LNCAP (cell line): ENCODE results near the gene OXT.

Experiments used
- CTCF ChIP-seq: fragments of 450-650 bp; IDR thresholded peaks from 2 replicates; pipeline ENCODE4 v1.5.1; 2017; ENCODE audit warnings: mild to moderate bottlenecking

OXT gene

GRCh38 chr20:3088031-3088430, 16.6 kb downstream of the OXT start:
- no peak for TF ChIP-seq CTCF

DNA sequence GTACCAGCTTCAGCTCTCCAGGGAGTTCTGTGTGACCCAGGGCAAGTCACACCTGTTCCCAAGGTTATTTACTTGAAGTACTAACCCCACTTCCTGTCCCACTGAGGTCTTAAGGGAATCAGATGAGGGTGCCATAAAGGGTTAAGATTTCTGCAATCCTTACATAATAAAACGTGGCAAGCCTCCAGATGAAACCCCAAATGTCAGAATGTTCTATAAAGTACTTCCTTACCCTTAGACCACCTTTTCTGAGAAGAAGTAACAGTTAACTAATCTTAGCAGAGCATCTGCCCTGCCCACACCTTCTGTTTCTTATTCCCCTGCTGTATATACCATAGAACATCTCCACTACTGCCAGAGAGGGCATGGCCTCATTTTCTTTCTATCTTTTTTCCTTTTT, 19.1 kb downstream of the OXT start:
- no peak for TF ChIP-seq CTCF

DNA sequence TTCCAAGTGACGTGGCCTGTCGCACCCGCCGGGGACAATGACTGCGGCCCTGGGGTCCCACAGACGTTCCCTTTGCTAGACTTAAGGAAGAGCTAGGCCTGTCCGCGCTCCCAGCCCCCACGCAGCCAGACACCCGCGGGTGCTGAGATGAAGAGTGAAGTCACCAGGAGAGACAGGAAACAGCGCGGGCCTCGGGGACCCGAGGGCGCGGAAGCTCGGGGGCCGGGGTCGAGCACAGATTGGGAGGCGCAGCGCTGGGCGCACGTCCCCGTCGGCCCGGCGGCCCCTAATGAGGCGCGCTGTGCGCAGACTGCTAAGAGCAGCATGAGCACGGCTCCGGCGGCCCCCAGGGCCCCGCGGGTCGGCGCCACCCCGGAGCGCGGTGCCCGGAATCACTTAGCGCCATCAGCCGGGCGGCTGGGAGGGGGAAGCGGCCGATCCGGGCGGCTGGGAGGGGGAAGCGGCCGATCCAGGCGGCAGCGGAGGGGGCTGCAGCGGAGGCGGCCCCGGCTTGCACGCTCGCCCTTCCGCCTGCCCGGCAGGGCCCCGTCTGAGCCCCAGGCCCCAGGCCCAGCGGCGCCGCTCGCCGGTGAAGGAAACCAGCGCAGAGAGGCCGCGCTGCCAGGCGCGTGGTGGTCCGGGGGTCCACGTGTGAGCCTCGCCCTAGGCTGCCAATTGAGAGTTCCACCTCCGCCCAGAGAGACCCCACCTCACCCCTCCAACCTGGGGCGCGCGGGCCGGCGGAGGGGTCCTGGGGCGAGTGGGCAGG, 21.4 kb downstream of the OXT start:
- TF ChIP-seq CTCF = no peak

GRCh38 chr20:3093861-3094361, 22.5 kb downstream of the OXT start:
- TF ChIP-seq CTCF = no peak

- TF ChIP-seq CTCF = no peak
These were observed 23.6 kb downstream of the OXT start for GRCh38 chr20:3094848-3095629.

GRCh38 chr20:3100480-3100879, 29.1 kb downstream of the OXT start:
- no peak for TF ChIP-seq CTCF

DNA sequence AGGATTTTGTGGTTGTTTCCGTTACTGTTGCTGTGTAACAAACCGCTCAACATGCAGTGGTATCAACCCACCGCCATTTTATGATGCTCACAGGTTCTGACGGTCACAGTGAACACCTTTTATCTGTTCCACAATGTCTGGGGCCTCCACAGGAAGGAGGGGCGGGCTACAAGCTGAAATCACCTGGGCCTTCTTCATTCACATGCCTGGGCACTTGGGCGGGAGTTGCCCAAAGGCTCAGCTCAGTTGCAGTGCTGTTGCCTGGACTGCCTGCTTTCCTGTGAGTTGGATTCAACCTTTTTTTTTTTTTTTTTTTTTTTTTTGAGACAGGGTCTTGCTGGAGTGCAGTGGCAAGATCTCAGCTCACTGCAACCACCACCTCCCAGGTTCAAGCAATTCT, 29.8 kb downstream of the OXT start:
- no peak for TF ChIP-seq CTCF
